IMR-90 (cell line): ENCODE results near the gene PPP1CB. TPM values are rescaled to one million over a fixed set of nuclear protein-coding genes. Genes with fewer than 3 reads are reported as not detected.

Source experiments
- ATAC-seq: fragments of 200-7000 bp; cut with Tn5 transposase; 2 replicates; pipeline ENCODE4 v1.9.1; 2020; ENCODE audit warnings: low read depth, mild to moderate bottlenecking, moderate library complexity
- BruUV-seq: library from RNA; stranded (reverse); fragments of 400-500 nt; replicated peaks from 2 replicates; lab custom pipeline; 2021; lab: Mats Ljungman, UMichigan
- CTCF ChIA-PET: fragments of 300-600 bp; formaldehyde crosslinking; extraction: SDS; loops from one replicate; lab custom pipeline; 2021; ENCODE audit warnings: antibody characterized with exemption; lab: Yijun Ruan, JAX
- POLR2A ChIA-PET: fragments of 300-600 bp; sonication (Branson Sonifier 250); formaldehyde crosslinking; loops from one replicate; lab custom pipeline; 2022; ENCODE audit warnings: antibody characterized with exemption; ENCODE audit not compliant: unreplicated experiment; lab: Charles Lee
- DNase-seq: peaks from one replicate; pipeline ENCODE4 v3.0.0; 2013
- H2AFZ ChIP-seq: replicated peaks from 2 replicates; pipeline ENCODE3; 2013; ENCODE audit warnings: low read length, mild to moderate bottlenecking; ENCODE audit not compliant: poor library complexity
- H2AK5ac ChIP-seq: 2 replicates; pipeline ENCODE4 v1.6.1; 2013; ENCODE audit warnings: low read depth, low read length, inconsistent platforms
- H2AK9ac ChIP-seq: replicated peaks from 2 replicates; pipeline ENCODE3; 2013; ENCODE audit warnings: mild to moderate bottlenecking, low read depth, low read length, moderate library complexity; ENCODE audit not compliant: poor library complexity
- H2BK120ac ChIP-seq: 2 replicates; pipeline ENCODE4 v1.6.1; 2013; ENCODE audit warnings: low read depth, low read length, inconsistent platforms
- H2BK15ac ChIP-seq: 3 replicates; pipeline ENCODE4 v1.6.1; 2013; ENCODE audit warnings: low read depth, low read length, inconsistent platforms
- H2BK20ac ChIP-seq: 2 replicates; pipeline ENCODE4 v1.6.1; 2013; ENCODE audit warnings: low read depth, mild to moderate bottlenecking, inconsistent platforms, low read length, moderate library complexity
- H2BK5ac ChIP-seq: 2 replicates; pipeline ENCODE4 v1.6.1; 2013; ENCODE audit warnings: mild to moderate bottlenecking, low read depth, low read length, inconsistent platforms; ENCODE audit not compliant: poor library complexity, severe bottlenecking
- H3K14ac ChIP-seq: replicated peaks from 2 replicates; pipeline ENCODE4 v1.6.1; 2013; ENCODE audit warnings: low read depth, low read length, inconsistent platforms
- H3K18ac ChIP-seq: 2 replicates; pipeline ENCODE4 v1.6.1; 2013; ENCODE audit warnings: low read depth, low read length, control low read depth
- H3K23ac ChIP-seq: 2 replicates; pipeline ENCODE4 v1.6.1; 2013; ENCODE audit warnings: low read depth, low read length, inconsistent platforms
- H3K27ac ChIP-seq: 2 replicates; pipeline ENCODE4 v1.5.1; 2013; ENCODE audit warnings: mild to moderate bottlenecking, control low read depth, low read length; ENCODE audit not compliant: insufficient read depth
- H3K27me3 ChIP-seq: 2 replicates; pipeline ENCODE4 v1.6.1; 2013; ENCODE audit warnings: low read length; ENCODE audit not compliant: control insufficient read depth, insufficient read depth
- H3K36me3 ChIP-seq: 2 replicates; pipeline ENCODE4 v1.6.1; 2013; ENCODE audit warnings: low read length, mixed read lengths; ENCODE audit not compliant: control insufficient read depth, insufficient read depth
- H3K4ac ChIP-seq: 2 replicates; pipeline ENCODE4 v1.6.1; 2013; ENCODE audit warnings: low read depth, low read length, inconsistent platforms
- H3K4me1 ChIP-seq: 2 replicates; pipeline ENCODE4 v1.6.1; 2013; ENCODE audit warnings: low read length, mixed read lengths; ENCODE audit not compliant: control insufficient read depth, insufficient read depth
- H3K4me2 ChIP-seq: 2 replicates; pipeline ENCODE4 v1.6.1; 2013; ENCODE audit warnings: low read depth, mild to moderate bottlenecking, control low read depth, low read length, moderate library complexity
- H3K4me3 ChIP-seq: 2 replicates; pipeline ENCODE4 v1.5.1; 2013; ENCODE audit warnings: low read depth, mild to moderate bottlenecking, control low read depth, low read length, moderate library complexity; ENCODE audit not compliant: insufficient read depth
- H3K56ac ChIP-seq: 2 replicates; pipeline ENCODE4 v1.6.1; 2013; ENCODE audit warnings: low read length, inconsistent platforms; ENCODE audit not compliant: insufficient read depth; ENCODE audit errors: extremely low read depth
- H3K79me1 ChIP-seq, 2 experiments: 2 replicates each; pipeline ENCODE4 v1.6.1; 2013; ENCODE audit warnings: low read length in 2 of 2, inconsistent platforms in 1 of 2, low read depth in 1 of 2
- H3K9ac ChIP-seq: 2 replicates; pipeline ENCODE4 v1.6.1; 2013; ENCODE audit warnings: low read depth, low read length, control low read depth
- H3K9me1 ChIP-seq: 2 replicates; pipeline ENCODE4 v1.6.1; 2013; ENCODE audit warnings: low read length, inconsistent platforms; ENCODE audit not compliant: insufficient read depth
- H3K9me3 ChIP-seq: 2 replicates; pipeline ENCODE4 v1.6.1; 2013; ENCODE audit warnings: low read length; ENCODE audit not compliant: control insufficient read depth, insufficient read depth
- H4K20me1 ChIP-seq: 2 replicates; pipeline ENCODE4 v1.6.1; 2013; ENCODE audit warnings: low read length, inconsistent platforms; ENCODE audit not compliant: insufficient read depth
- H4K5ac ChIP-seq: 2 replicates; pipeline ENCODE4 v1.6.1; 2013; ENCODE audit warnings: mild to moderate bottlenecking, low read depth, low read length, control low read depth
- H4K8ac ChIP-seq, 2 experiments: 2 replicates each; pipeline ENCODE4 v1.6.1; 2013; ENCODE audit warnings: low read depth in 2 of 2, low read length in 2 of 2, control low read depth in 1 of 2, inconsistent platforms in 1 of 2
- H4K91ac ChIP-seq: 2 replicates; pipeline ENCODE4 v1.6.1; 2013; ENCODE audit warnings: low read depth, low read length, inconsistent platforms; ENCODE audit not compliant: insufficient read depth
- BHLHE40 ChIP-seq: fragments of 150-350 bp; IDR thresholded peaks from 2 replicates; pipeline ENCODE4 v1.6.1; 2016; ENCODE audit warnings: mild to moderate bottlenecking, low read depth, low read length
- CEBPB ChIP-seq: IDR thresholded peaks from 2 replicates; pipeline ENCODE4 v1.6.1; 2012; ENCODE audit warnings: low read depth, low read length, improper control_type of control experiment
- CHD1 ChIP-seq: IDR thresholded peaks from 2 replicates; pipeline ENCODE4 v1.6.1; 2012; ENCODE audit warnings: low read depth, low read length, improper control_type of control experiment
- ELK1 ChIP-seq: fragments of 150-350 bp; IDR thresholded peaks from 2 replicates; pipeline ENCODE4 v1.6.1; 2016; ENCODE audit warnings: low read depth, mild to moderate bottlenecking, low read length, moderate library complexity, borderline replicate concordance
- FOS ChIP-seq: fragments of 150-350 bp; IDR thresholded peaks from 2 replicates; pipeline ENCODE4 v1.6.1; 2016; ENCODE audit warnings: low read depth, low read length
- MAFK ChIP-seq: IDR thresholded peaks from 2 replicates; pipeline ENCODE4 v1.6.1; 2012; ENCODE audit warnings: low read depth, low read length, improper control_type of control experiment
- MAZ ChIP-seq: IDR thresholded peaks from 2 replicates; pipeline ENCODE4 v1.6.1; 2012; ENCODE audit warnings: low read depth, mild to moderate bottlenecking, low read length, improper control_type of control experiment, moderate library complexity, borderline replicate concordance
- MXI1 ChIP-seq: IDR thresholded peaks from 2 replicates; pipeline ENCODE4 v1.6.1; 2012; ENCODE audit warnings: low read depth, mild to moderate bottlenecking, low read length, moderate library complexity, borderline replicate concordance
- NFE2L2 ChIP-seq: fragments of 150-350 bp; IDR thresholded peaks from 2 replicates; pipeline ENCODE4 v1.6.1; 2016; ENCODE audit warnings: low read depth, mild to moderate bottlenecking, low read length
- POLR2A ChIP-seq: IDR thresholded peaks from 2 replicates; pipeline ENCODE4 v1.6.1; 2012; ENCODE audit warnings: mild to moderate bottlenecking, low read depth, low read length
- RAD21 ChIP-seq: IDR thresholded peaks from 2 replicates; pipeline ENCODE4 v1.6.1; 2012; ENCODE audit warnings: low read length, improper control_type of control experiment
- RCOR1 ChIP-seq: IDR thresholded peaks from 2 replicates; pipeline ENCODE4 v1.6.1; 2012; ENCODE audit warnings: mild to moderate bottlenecking, low read length, improper control_type of control experiment; ENCODE audit not compliant: insufficient replicate concordance
- RFX5 ChIP-seq: IDR thresholded peaks from 2 replicates; pipeline ENCODE4 v1.8.0; 2012; ENCODE audit warnings: low read depth, mild to moderate bottlenecking, low read length, moderate library complexity
- SMC3 ChIP-seq: fragments of 150-350 bp; IDR thresholded peaks from 2 replicates; pipeline ENCODE4 v1.6.1; 2016; ENCODE audit warnings: low read depth, mild to moderate bottlenecking, antibody characterized with exemption, low read length, moderate library complexity
- USF2 ChIP-seq: fragments of 150-350 bp; IDR thresholded peaks from 2 replicates; pipeline ENCODE4 v1.6.1; 2017; ENCODE audit warnings: mild to moderate bottlenecking, antibody characterized with exemption, low read length, low read depth
- whole genome bisulfite sequencing, 2 experiments: methylation state at CpG; one replicate each; pipeline versions ENCODE4 v1.1.5 to v1.1.7; 2013; ENCODE audit warnings: missing lambda C conversion rate in 2 of 2; ENCODE audit not compliant: insufficient read length in 1 of 2; ENCODE audit errors: extremely low coverage in 2 of 2; 5-methylcytosine and 5-hydroxymethylcytosine counted together
- dilution Hi-C: fragments of 300-500 bp; cut with HindIII; formaldehyde crosslinking; loops from one replicate; pipeline ENCODE4 v1.14.3; 2018; ENCODE audit warnings: low sequenced_read_pairs; ENCODE audit not compliant: unreplicated experiment
- in situ Hi-C: fragments of 300-500 bp; cut with MboI; formaldehyde crosslinking; loops from 3 replicates; pipeline ENCODE4 v1.14.3; 2019; ENCODE audit warnings: low sequenced_read_pairs, inconsistent platforms, mixed read lengths
- intact Hi-C: fragments of 100-400 bp; cut with micrococcal nuclease; formaldehyde crosslinking; loops from 2 replicates; pipeline ENCODE4 v1.10.0; 2022
- polyA plus RNA-seq, 3 experiments: library from polyadenylated mRNA; depleted of rRNA; stranded (reverse); fragments of >200 nt; gene quantifications; 2 replicates each; pipeline ENCODE4 v1.2.3, GENCODE V29; 2012; ENCODE audit warnings: low replicate concordance in 1 of 3
- total RNA-seq: library from RNA; depleted of rRNA; stranded (reverse); fragments of >200 nt; gene quantifications from 2 replicates; pipeline ENCODE4 v1.2.3, GENCODE V29; 2012
- TF ChIP-seq, protein P1 (sequence below): conservative IDR thresholded peaks from 2 replicates; pipeline ENCODE4 v1.5.1; 2012; ENCODE audit warnings: mild to moderate bottlenecking, low read depth, low read length, improper control_type of control experiment

PPP1CB gene
- total and polyA plus RNA-seq, 2 of the 4 experiments (the other 2 are of a cell fraction) = 37.7 to 111 TPM

DNA sequence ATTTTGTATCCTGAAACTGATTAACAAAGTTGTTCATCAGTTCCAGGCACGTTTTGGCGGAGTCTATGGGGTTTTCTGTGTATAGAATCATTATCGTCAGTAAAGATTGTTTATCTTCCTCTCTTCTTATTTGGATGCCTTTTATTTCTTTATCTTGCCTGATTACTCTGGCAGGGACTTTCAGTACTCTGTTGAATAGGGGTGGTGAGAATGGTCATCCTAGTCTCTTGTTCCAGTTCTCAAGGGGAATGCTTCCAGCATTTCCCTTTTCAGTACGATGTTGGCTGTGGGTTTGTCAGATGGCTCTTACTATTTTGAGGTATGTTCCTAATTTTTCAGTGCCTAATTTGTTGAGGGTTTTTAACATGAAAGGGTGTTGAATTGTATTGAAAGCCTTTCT is 45.0 kb downstream of the PPP1CB start:
- H2AFZ ChIP-seq = no peak overlapping the region
- H4K91ac ChIP-seq = no peak overlapping the region
- H3K9me3 ChIP-seq = no peaks in the 10 kb centered on the region
- H3K14ac ChIP-seq = no peak overlapping the region
- ATAC-seq (no peak), DNase-seq (no peak)
- no peak overlapping the region for H3K9ac ChIP-seq
- TF ChIP-seq NFE2L2 (no peak), ELK1 (no peak), RFX5 (no peak), MAZ (no peak), CHD1 (no peak), MAFK (no peak), FOS (no peak), POLR2A (no peak), MXI1 (no peak), RAD21 (no peak), USF2 (no peak), BHLHE40 (no peak), SMC3 (no peak), RCOR1 (no peak), CEBPB (no peak)
- TF ChIP-seq, protein P1, sequence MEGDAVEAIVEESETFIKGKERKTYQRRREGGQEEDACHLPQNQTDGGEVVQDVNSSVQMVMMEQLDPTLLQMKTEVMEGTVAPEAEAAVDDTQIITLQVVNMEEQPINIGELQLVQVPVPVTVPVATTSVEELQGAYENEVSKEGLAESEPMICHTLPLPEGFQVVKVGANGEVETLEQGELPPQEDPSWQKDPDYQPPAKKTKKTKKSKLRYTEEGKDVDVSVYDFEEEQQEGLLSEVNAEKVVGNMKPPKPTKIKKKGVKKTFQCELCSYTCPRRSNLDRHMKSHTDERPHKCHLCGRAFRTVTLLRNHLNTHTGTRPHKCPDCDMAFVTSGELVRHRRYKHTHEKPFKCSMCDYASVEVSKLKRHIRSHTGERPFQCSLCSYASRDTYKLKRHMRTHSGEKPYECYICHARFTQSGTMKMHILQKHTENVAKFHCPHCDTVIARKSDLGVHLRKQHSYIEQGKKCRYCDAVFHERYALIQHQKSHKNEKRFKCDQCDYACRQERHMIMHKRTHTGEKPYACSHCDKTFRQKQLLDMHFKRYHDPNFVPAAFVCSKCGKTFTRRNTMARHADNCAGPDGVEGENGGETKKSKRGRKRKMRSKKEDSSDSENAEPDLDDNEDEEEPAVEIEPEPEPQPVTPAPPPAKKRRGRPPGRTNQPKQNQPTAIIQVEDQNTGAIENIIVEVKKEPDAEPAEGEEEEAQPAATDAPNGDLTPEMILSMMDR = no peak
- H2BK5ac ChIP-seq = no peak overlapping the region
- H3K23ac ChIP-seq = no peak overlapping the region
- BruUV-seq = no TSS peak
- no peak overlapping the region for H3K27ac ChIP-seq
- H2BK120ac ChIP-seq = no peak overlapping the region
- WGBS, 2 experiments = 100% methylated on average over 2 of the region's 4 CpGs; no CpG with 5 or more reads in 1 of the 2 experiments
- H3K27me3 ChIP-seq = no peaks in the 10 kb centered on the region
- H4K5ac ChIP-seq = no peak overlapping the region
- no peak overlapping the region for H2BK15ac ChIP-seq
- peaks cover 20% of the 10 kb centered on the region for H3K36me3 ChIP-seq
- no peaks in the 10 kb centered on the region for H3K4me1 ChIP-seq
- no peaks in the 10 kb centered on the region for H3K9me1 ChIP-seq
- in situ Hi-C loops = no loop called here
- H2AK9ac ChIP-seq = no peak overlapping the region
- peaks cover 23% of the 10 kb centered on the region; the same call in 1 of the 2 replicates for H4K20me1 ChIP-seq
- H3K4me3 ChIP-seq = no peak overlapping the region
- no peak overlapping the region for H3K56ac ChIP-seq
- peaks cover 11 to 41% of the 10 kb centered on the region in 2 experiments; a peak in 3 of 4 replicates for H3K79me1 ChIP-seq
- no peak overlapping the region for H3K18ac ChIP-seq
- dilution Hi-C loops = no loop called here
- intact Hi-C loops = loop anchor here (5.0 kb wide), 1 partner anchor 39 kb away; no protein-coding TSS in a partner anchor
- no peak overlapping the region for H2AK5ac ChIP-seq
- no peak overlapping the region for H4K8ac ChIP-seq
- no peak overlapping the region for H3K4me2 ChIP-seq
- no peak overlapping the region for H2BK20ac ChIP-seq
- no peak overlapping the region for H3K4ac ChIP-seq
- POLR2A ChIA-PET = no interaction called here
- CTCF ChIA-PET = no interaction called here
